Osteoblast (primary cell): ENCODE results near the gene ACTG1. TPM values are rescaled to one million over a fixed set of nuclear protein-coding genes. Genes with fewer than 3 reads are reported as not detected.

Experiments used
- DNase-seq: peaks from one replicate; pipeline ENCODE4 v3.0.0; 2011; ENCODE audit warnings: low spot score, mixed read lengths; ENCODE audit not compliant: insufficient read length; ENCODE audit errors: missing footprints
- H2AFZ ChIP-seq: 2 replicates; pipeline ENCODE4 v1.6.0; 2011; ENCODE audit warnings: mild to moderate bottlenecking, low read length
- H3K27ac ChIP-seq: 2 replicates; pipeline ENCODE4 v1.5.1; 2011; ENCODE audit warnings: mild to moderate bottlenecking, low read depth, low read length, moderate library complexity
- H3K27me3 ChIP-seq: 2 replicates; pipeline ENCODE4 v1.6.0; 2012; ENCODE audit warnings: mild to moderate bottlenecking, control low read depth, inconsistent platforms, low read length, moderate library complexity; ENCODE audit not compliant: insufficient read depth
- H3K36me3 ChIP-seq: 2 replicates; pipeline ENCODE4 v1.5.1; 2011; ENCODE audit warnings: mild to moderate bottlenecking, low read length, control low read depth, moderate library complexity; ENCODE audit not compliant: insufficient read depth
- H3K4me1 ChIP-seq: 2 replicates; pipeline ENCODE4 v1.5.1; 2011; ENCODE audit warnings: mild to moderate bottlenecking, low read length, control low read depth, moderate library complexity; ENCODE audit not compliant: insufficient read depth
- H3K4me2 ChIP-seq: 2 replicates; pipeline ENCODE4 v1.6.0; 2011; ENCODE audit warnings: mild to moderate bottlenecking, low read length; ENCODE audit not compliant: insufficient read depth
- H3K4me3 ChIP-seq: fragments of 200-600 bp; sonication (generic); 3 replicates; pipeline ENCODE4 v1.5.1; 2012; ENCODE audit warnings: mild to moderate bottlenecking, low read length, inconsistent platforms; ENCODE audit not compliant: insufficient read depth
- H3K79me2 ChIP-seq: 2 replicates; pipeline ENCODE4 v1.6.0; 2012; ENCODE audit warnings: mild to moderate bottlenecking, low read length, control low read depth, inconsistent platforms; ENCODE audit not compliant: insufficient read depth
- H3K9me3 ChIP-seq: 2 replicates; pipeline ENCODE4 v1.5.1; 2011; ENCODE audit warnings: low read depth, low read length, control low read depth
- H4K20me1 ChIP-seq: 2 replicates; pipeline ENCODE4 v1.6.0; 2012; ENCODE audit warnings: mild to moderate bottlenecking, low read length, control low read depth; ENCODE audit not compliant: insufficient read depth
- CTCF ChIP-seq: IDR thresholded peaks from 2 replicates; pipeline ENCODE4 v1.5.1; 2011; ENCODE audit warnings: mild to moderate bottlenecking, low read depth, low read length, moderate library complexity; ENCODE audit errors: extremely low read depth
- total RNA-seq: library from RNA; depleted of rRNA; stranded (reverse); fragments of >200 nt; gene quantifications from 2 replicates; pipeline ENCODE4 v1.2.3, GENCODE V29; 2012

ACTG1 gene
- total RNA-seq, 1 donor = 13,273 TPM

- Histone ChIP-seq H3K36me3 (no peaks in the 10 kb centered on the region), H3K4me3 (peak overlapping the region; percentile 78), H3K79me2 (no peaks in the 10 kb centered on the region), H4K20me1 (no peaks in the 10 kb centered on the region), H2AFZ (peak overlapping the region; percentile 77), H3K9me3 (no peaks in the 10 kb centered on the region), H3K4me2 (peak overlapping the region; percentile 87), H3K27ac (peak overlapping the region; percentile 73), H3K27me3 (peaks cover 10% of the 10 kb centered on the region), H3K4me1 (peaks cover 19% of the 10 kb centered on the region)
- peak; percentile 100 for DNase-seq
- TF ChIP-seq CTCF = no peak
Measured at GRCh38 chr17:81487487-81488275, 24.9 kb downstream of the ACTG1 start.

GRCh38 chr17:81487089-81487486 lies 25.5 kb downstream of the ACTG1 start:
- peak overlapping the region; percentile 78 for H3K4me3 ChIP-seq
- DNase-seq = no peak
- H3K4me2 ChIP-seq = peak overlapping the region; percentile 87
- no peak overlapping the region for H3K27ac ChIP-seq
- no peaks in the 10 kb centered on the region for H3K79me2 ChIP-seq
- H3K27me3 ChIP-seq = peaks cover 6% of the 10 kb centered on the region
- peak overlapping the region; percentile 73 for H2AFZ ChIP-seq
- TF ChIP-seq CTCF = no peak
- no peaks in the 10 kb centered on the region for H4K20me1 ChIP-seq
- peaks cover 19% of the 10 kb centered on the region for H3K4me1 ChIP-seq
- no peaks in the 10 kb centered on the region for H3K9me3 ChIP-seq
- H3K36me3 ChIP-seq = no peaks in the 10 kb centered on the region

- Histone ChIP-seq H2AFZ (no peak overlapping the region), H3K27ac (no peak overlapping the region), H3K79me2 (no peaks in the 10 kb centered on the region)
Measured at GRCh38 chr17:81486199-81486810, 26.3 kb downstream of the ACTG1 start.

More at GRCh38 chr17:81486199-81486810, 26.3 kb downstream of the ACTG1 start:
- Histone ChIP-seq H3K4me3 (no peak overlapping the region), H3K27me3 (peaks cover 3% of the 10 kb centered on the region), H3K4me1 (peaks cover 23% of the 10 kb centered on the region), H3K9me3 (no peaks in the 10 kb centered on the region), H3K4me2 (no peak overlapping the region), H4K20me1 (no peaks in the 10 kb centered on the region), H3K36me3 (no peaks in the 10 kb centered on the region)
- no peak for TF ChIP-seq CTCF
- DNase-seq = no peak
